COLO668 (cell line): ENCODE data around the gene NFE2.

Experiments used
- DNase-seq: peaks from one replicate; lab custom pipeline; 2025; ENCODE audit not compliant: unreplicated experiment; lab: John Stamatoyannopoulos, UW

The NFE2 gene

DNA sequence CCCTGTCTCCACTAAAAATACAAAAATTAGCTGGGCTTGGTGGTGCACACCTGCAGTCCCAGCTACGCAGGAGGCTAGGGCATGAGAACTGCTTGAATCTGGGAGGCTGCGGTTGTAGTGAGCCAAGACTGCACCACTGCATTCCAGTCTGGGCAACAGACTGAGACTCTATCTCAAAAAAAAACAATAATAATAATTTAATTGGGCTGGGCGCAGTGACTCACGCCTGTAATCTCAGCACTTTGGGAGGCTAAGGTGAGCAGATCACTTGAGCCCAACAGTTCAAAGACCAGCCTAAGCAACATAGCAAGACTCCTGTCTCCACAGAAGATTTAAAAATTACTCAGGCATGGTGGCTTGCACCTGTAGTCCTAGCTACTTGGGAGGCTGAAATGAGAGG lies 47.6 kb downstream of the NFE2 start:
- no peak for DNase-seq

DNA sequence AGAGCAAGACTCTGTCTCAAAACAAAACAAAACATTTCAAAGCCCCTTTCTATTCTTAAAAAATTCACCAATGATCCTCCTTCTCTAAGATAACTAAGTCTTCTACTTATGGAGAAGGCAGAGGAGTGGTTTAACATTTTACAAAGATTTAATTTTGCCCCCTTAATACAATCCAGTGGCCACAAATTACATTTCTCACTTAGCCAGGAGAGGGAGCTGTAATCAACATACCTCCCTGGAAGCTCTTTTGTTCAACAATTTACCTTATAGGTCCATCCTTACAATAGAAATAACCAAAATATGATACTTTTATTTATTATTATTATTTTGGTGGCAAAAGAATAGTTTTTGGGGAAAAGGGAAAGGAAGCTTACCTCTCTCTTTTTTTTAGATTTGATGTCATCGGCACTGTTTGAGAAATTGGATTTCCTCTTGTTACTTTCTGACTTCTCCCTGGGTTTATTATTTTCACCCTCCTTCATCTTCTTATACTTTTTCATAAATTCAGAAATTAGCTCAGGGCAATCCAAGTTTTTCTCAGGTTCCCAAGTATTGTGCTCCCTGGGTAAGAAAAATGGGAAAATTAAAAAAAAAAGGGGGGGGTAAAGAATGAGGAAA lies 49.0 kb downstream of the NFE2 start:
- DNase-seq = peak; percentile 0

DNA sequence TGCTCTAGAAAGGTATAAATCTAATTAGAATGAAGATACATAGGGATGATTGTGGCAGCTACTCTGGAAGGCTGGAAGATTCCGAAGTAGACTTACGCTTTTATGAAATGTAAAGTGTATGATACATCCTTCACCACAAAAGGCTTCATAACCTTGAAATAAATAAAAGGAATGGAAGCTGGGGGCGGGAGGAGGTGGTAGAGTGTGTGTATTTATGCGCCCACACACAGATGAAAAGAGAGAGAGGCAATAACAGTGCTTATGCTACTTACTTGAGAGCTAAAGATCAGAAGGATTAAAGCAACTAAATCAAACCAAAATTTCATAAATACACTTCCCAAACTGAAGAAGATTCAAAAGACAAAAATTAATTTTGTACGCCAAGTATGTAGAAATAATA lies 51.3 kb downstream of the NFE2 start:
- DNase-seq = no peak

DNA sequence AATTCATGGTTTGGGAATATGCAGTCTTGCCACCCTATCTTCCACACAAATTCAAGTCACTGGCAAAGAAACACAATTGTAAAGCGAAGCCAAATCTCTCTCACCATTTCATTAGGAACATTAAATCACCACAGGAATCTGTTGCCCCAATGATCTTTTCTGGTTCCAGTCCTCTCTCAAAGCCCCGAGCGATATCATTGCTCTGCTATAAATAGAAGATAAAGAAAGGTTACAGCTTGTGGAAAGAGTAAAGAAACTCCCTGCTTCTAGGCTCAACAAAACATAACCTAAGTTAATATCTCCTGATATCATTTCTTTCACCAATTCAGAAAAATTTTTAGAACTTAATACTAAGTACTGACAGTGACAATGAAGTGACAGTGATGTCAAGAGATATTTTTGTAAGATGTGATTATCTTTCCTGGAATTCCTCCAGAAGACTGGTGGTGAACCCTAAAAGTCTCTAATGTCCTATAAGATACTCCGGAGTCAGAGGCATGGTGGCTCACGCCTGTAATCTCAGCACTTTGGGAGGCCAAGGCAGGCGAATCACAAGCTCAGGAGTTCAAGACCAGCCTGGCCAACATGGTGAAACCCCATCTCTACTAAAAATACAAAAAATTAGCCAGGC lies 54.7 kb downstream of the NFE2 start:
- no peak for DNase-seq
